Motor neuron (in vitro differentiated cells): ENCODE measurements around the gene BMF. TPM values are rescaled to one million over a fixed set of nuclear protein-coding genes. Genes with fewer than 3 reads are reported as not detected.

Source experiments
- ATAC-seq, 8 experiments: fragments of 200-7000 bp; cut with Tn5 transposase; replicated peaks in 6 of 8; 2 replicates each; pipeline ENCODE4 v1.8.0; 2021; ENCODE audit warnings: mild to moderate bottlenecking in 8 of 8, moderate library complexity in 8 of 8
- H3K27ac ChIP-seq, 2 donors: fragments of 250-450 bp; sonication (Bioruptor Pico); 2 replicates each; pipeline ENCODE4 v1.9.0; 2021; ENCODE audit warnings: antibody characterized with exemption in 2 of 2, mild to moderate bottlenecking in 2 of 2, moderate library complexity in 1 of 2
- H3K4me1 ChIP-seq, 2 donors: fragments of 250-450 bp; sonication (Bioruptor Pico); replicated peaks in 1 of 2; 2 replicates each; pipeline ENCODE4 v1.6.1; 2021; ENCODE audit warnings: antibody characterized with exemption in 2 of 2, mild to moderate bottlenecking in 2 of 2, moderate library complexity in 1 of 2
- H3K4me3 ChIP-seq, 5 donors: fragments of 250-450 bp; sonication (Bioruptor Pico); 2 replicates each; pipeline ENCODE4 v1.9.0; 2021; ENCODE audit warnings: antibody characterized with exemption in 5 of 5, mild to moderate bottlenecking in 5 of 5, moderate library complexity in 4 of 5
- WGBS, 10 experiments: fragments of 450-650 bp; shearing (Covaris generic); methylation state at CpG; one replicate each; pipeline ENCODE4 v1.0.0; 2022; 5-methylcytosine and 5-hydroxymethylcytosine counted together
- in situ Hi-C, 9 experiments: fragments of 400-800 bp; cut with MboI; loops; one replicate each; pipeline ENCODE4 v1.15.0; 2021; ENCODE audit warnings: low sequenced_read_pairs in 9 of 9, low pct_unique_long_range_greater_than_20kb in 2 of 9; ENCODE audit not compliant: unreplicated experiment in 9 of 9
- total RNA-seq, 8 experiments: library from RNA; unstranded; fragments of 300-600 nt; gene quantifications; 2 replicates each; pipeline versions ENCODE4 v1.2.3 to v1.2.4, GENCODE V29; 2022

Gene BMF
- total RNA-seq, 8 experiments from 2014 or later = 2.0 to 32.7 (median 10.7) TPM

GRCh38 chr15:40051616-40052415 is 56.9 kb downstream of the BMF start:
- in situ Hi-C loops = no loop called here

GRCh38 chr15:40050788-40051470 is 57.8 kb downstream of the BMF start:
- H3K27ac ChIP-seq = no peak overlapping the region
- peaks cover 11 to 17% of the 10 kb centered on the region in 2 donors for H3K4me1 ChIP-seq
- no peak overlapping the region for H3K4me3 ChIP-seq
- peak in 3 of 8 experiments; percentile 10 to 29 (median 22) for ATAC-seq
- in situ Hi-C loops = no loop called here
- WGBS, 10 experiments = 20 to 100% (median 52%) methylated on average over 1 to 5 of the region's 12 CpGs; no CpG with 5 or more reads in 3 of the 10 experiments

More at GRCh38 chr15:40051616-40052415, 56.9 kb downstream of the BMF start:
- no peak overlapping the region for H3K4me3 ChIP-seq
- 47 to 100% (median 75%) methylated on average over 2 to 7 of the region's 11 CpGs for WGBS, 10 experiments
- no peak for ATAC-seq
- no peak overlapping the region for H3K27ac ChIP-seq
- H3K4me1 ChIP-seq = peaks cover 11 to 17% of the 10 kb centered on the region in 2 donors

- no peak for ATAC-seq
- WGBS, 10 experiments = 67 to 100% (median 93%) methylated on average over 1 to 3 of the region's 3 CpGs; no CpG with 5 or more reads in 5 of the 10 experiments
- H3K4me1 ChIP-seq = peaks cover 17 to 22% of the 10 kb centered on the region in 2 donors
- no peak overlapping the region for H3K4me3 ChIP-seq
- in situ Hi-C loops = loop anchor here in 1 of 9 experiments (10.0 kb wide), 1 partner anchor 226 kb away; no protein-coding TSS in a partner anchor
- no peak overlapping the region for H3K27ac ChIP-seq
These were observed 59.7 kb downstream of the BMF start for GRCh38 chr15:40048926-40049475.

GRCh38 chr15:40048211-40048792 is 60.4 kb downstream of the BMF start:
- in situ Hi-C loops = loop anchor here in 1 of 9 experiments (10.0 kb wide), 1 partner anchor 226 kb away; no protein-coding TSS in a partner anchor
- Histone ChIP-seq H3K27ac (peak overlapping the region in 1 of 2 donors; percentile 20), H3K4me3 (no peak overlapping the region), H3K4me1 (peaks cover 17 to 22% of the 10 kb centered on the region in 2 donors)
- no peak for ATAC-seq
- 68 to 100% (median 100%) methylated on average over 1 to 4 of the region's 10 CpGs; no CpG with 5 or more reads in 3 of the 10 experiments for WGBS, 10 experiments

- in situ Hi-C loops = loop anchor here in 1 of 9 experiments (10.0 kb wide), 1 partner anchor 227 kb away; no protein-coding TSS in a partner anchor
- no peak overlapping the region for H3K4me3 ChIP-seq
- H3K4me1 ChIP-seq = peaks cover 17 to 22% of the 10 kb centered on the region in 2 donors
- peak overlapping the region in 1 of 2 donors; percentile 20 for H3K27ac ChIP-seq
- ATAC-seq = peak; percentile 8 to 46 (median 19)
- 0 to 80% (median 40%) methylated on average over 1 to 3 of the region's 15 CpGs; no CpG with 5 or more reads in 3 of the 10 experiments for WGBS, 10 experiments
These were observed 61.1 kb downstream of the BMF start for GRCh38 chr15:40047415-40048210.

- Histone ChIP-seq H3K27ac (no peak overlapping the region), H3K4me1 (peaks cover 17 to 22% of the 10 kb centered on the region in 2 donors), H3K4me3 (no peak overlapping the region)
- WGBS, 10 experiments = 44 to 100% (median 84%) methylated on average over 1 to 3 of the region's 5 CpGs; no CpG with 5 or more reads in 2 of the 10 experiments
- peak in 2 of 8 experiments; percentile 42 to 43 for ATAC-seq
- in situ Hi-C loops = loop anchor here in 1 of 9 experiments (10.0 kb wide), 1 partner anchor 228 kb away; no protein-coding TSS in a partner anchor
These were observed 61.8 kb downstream of the BMF start for GRCh38 chr15:40046721-40047414.

GRCh38 chr15:40045572-40046217 is 63.0 kb downstream of the BMF start:
- no peak overlapping the region for H3K27ac ChIP-seq
- H3K4me1 ChIP-seq = peaks cover 17% of the 10 kb centered on the region in 2 donors
- no peak overlapping the region for H3K4me3 ChIP-seq
- in situ Hi-C loops = loop anchor here in 1 of 9 experiments (10.0 kb wide), 1 partner anchor 229 kb away; no protein-coding TSS in a partner anchor
- ATAC-seq = peak; percentile 5 to 64 (median 10)
- WGBS, 10 experiments = 58 to 100% (median 85%) methylated on average over 1 to 4 of the region's 6 CpGs; no CpG with 5 or more reads in 1 of the 10 experiments

- no peak overlapping the region for H3K27ac ChIP-seq
- in situ Hi-C loops = loop anchor here in 1 of 9 experiments (10.0 kb wide), 1 partner anchor 230 kb away; no protein-coding TSS in a partner anchor
- ATAC-seq = peak; percentile 80 to 99 (median 96)
- peaks cover 19% of the 10 kb centered on the region in 2 donors for H3K4me1 ChIP-seq
- WGBS, 10 experiments = 0 to 42% (median 4%) methylated on average over 2 to 18 of the region's 22 CpGs; no CpG with 5 or more reads in 1 of the 10 experiments
- H3K4me3 ChIP-seq = peak overlapping the region in 1 of 5 donors; percentile 10
These were observed 63.7 kb downstream of the BMF start for GRCh38 chr15:40044717-40045571.

- in situ Hi-C loops = loop anchor here in 1 of 9 experiments (10.0 kb wide), 1 partner anchor 231 kb away; no protein-coding TSS in a partner anchor
- H3K4me1 ChIP-seq = peaks cover 23 to 24% of the 10 kb centered on the region in 2 donors
- WGBS, 10 experiments = 67 to 100% (median 86%) methylated on average over 1 to 7 of the region's 10 CpGs; no CpG with 5 or more reads in 2 of the 10 experiments
- no peak for ATAC-seq
- H3K4me3 ChIP-seq = no peak overlapping the region
- H3K27ac ChIP-seq = no peak overlapping the region
These were observed 64.6 kb downstream of the BMF start for GRCh38 chr15:40043927-40044716.
